ENCODE data around the gene TMEM212. TPM values are rescaled to one million over a fixed set of nuclear protein-coding genes. Genes with fewer than 3 reads are reported as not detected.

The TMEM212 gene
- total RNA-seq, 1 donor from 2014 or later: not detected

GRCh38 chr3:171906951-171907676 lies 64.0 kb downstream of the TMEM212 start:
- ATAC-seq (no peak), DNase-seq (ENCODE audit: low spot score) (no peak)
- intact Hi-C loops (cut with DNase I): no loop called here

GRCh38 chr3:171907761-171908160 lies 64.6 kb downstream of the TMEM212 start:
- intact Hi-C loops (cut with DNase I): no loop called here
- DNase-seq (ENCODE audit: low spot score) (no peak), ATAC-seq (no peak)

GRCh38 chr3:171908731-171909130 lies 65.6 kb downstream of the TMEM212 start:
- intact Hi-C loops (cut with DNase I): no loop called here
- DNase-seq (ENCODE audit: low spot score) (no peak), ATAC-seq (no peak)

Other genes starting within 250 kb of the TMEM212 start
- 36.8 TPM for gene PLD1, start 32.9 kb upstream of the TMEM212 start, total RNA-seq
- 171 TPM for gene FNDC3B, start 196.2 kb downstream of the TMEM212 start, total RNA-seq

Data from sciatic nerve (tissue), 2 donors.